Smooth muscle cell (in vitro differentiated cells): ENCODE data around the gene IDE. TPM values are rescaled to one million over a fixed set of nuclear protein-coding genes. Genes with fewer than 3 reads are reported as not detected.
A peak's percentile ranks its signal among the peaks of the same experiment; 100 is the strongest.

Experiments
- DNase-seq: peaks from one replicate; lab custom pipeline; 2025; ENCODE audit not compliant: unreplicated experiment; lab: John Stamatoyannopoulos, UW
- H2AFZ ChIP-seq: fragments of 200-600 bp; sonication (generic); 2 replicates; pipeline ENCODE4 v1.6.0; 2016; ENCODE audit warnings: antibody characterized with exemption, low read depth, mild to moderate bottlenecking
- H3F3A ChIP-seq: fragments of 200-600 bp; sonication (generic); 2 replicates; pipeline ENCODE4 v1.6.0; 2017; ENCODE audit warnings: antibody characterized with exemption, low read depth
- H3K27ac ChIP-seq: fragments of 200-600 bp; sonication (generic); 2 replicates; pipeline ENCODE4 v1.5.1; 2016; ENCODE audit warnings: low read depth, mild to moderate bottlenecking
- H3K27me3 ChIP-seq: fragments of 200-600 bp; sonication (generic); 2 replicates; pipeline ENCODE4 v1.6.1; 2016; ENCODE audit warnings: low read depth, mild to moderate bottlenecking
- H3K36me3 ChIP-seq: fragments of 200-600 bp; sonication (generic); 2 replicates; pipeline ENCODE4 v1.5.1; 2016; ENCODE audit warnings: low read depth
- H3K4me1 ChIP-seq: fragments of 200-600 bp; sonication (generic); 2 replicates; pipeline ENCODE4 v1.5.1; 2016; ENCODE audit warnings: low read depth
- H3K4me2 ChIP-seq: fragments of 200-600 bp; sonication (generic); 2 replicates; pipeline ENCODE4 v1.6.0; 2016; ENCODE audit warnings: mild to moderate bottlenecking
- H3K4me3 ChIP-seq: fragments of 200-600 bp; sonication (generic); 2 replicates; pipeline ENCODE4 v1.5.1; 2016; ENCODE audit warnings: mild to moderate bottlenecking
- H3K79me2 ChIP-seq: fragments of 200-600 bp; sonication (generic); 2 replicates; pipeline ENCODE4 v1.6.0; 2016; ENCODE audit warnings: low read depth, mild to moderate bottlenecking
- H3K9ac ChIP-seq: fragments of 200-600 bp; sonication (generic); 2 replicates; pipeline ENCODE4 v1.6.0; 2016; ENCODE audit warnings: low read depth
- H3K9me3 ChIP-seq: fragments of 200-600 bp; sonication (generic); replicated peaks from 2 replicates; pipeline ENCODE4 v1.5.1; 2016; ENCODE audit warnings: low read depth
- H4K20me1 ChIP-seq: fragments of 200-600 bp; sonication (generic); 2 replicates; pipeline ENCODE4 v1.6.0; 2016; ENCODE audit warnings: low read depth
- WGBS: methylation state at CpG from one replicate; pipeline ENCODE4 v1.1.7; 2016; ENCODE audit warnings: low lambda C conversion rate; 5-methylcytosine and 5-hydroxymethylcytosine counted together
- polyA plus RNA-seq: library from polyadenylated mRNA; unstranded; fragments of >200 nt; fragmentation: Nextera tagmentation; extraction: Ambion mirVana; gene quantifications from 2 replicates; pipeline ENCODE4 v1.2.1, GENCODE V29; 2016
- total RNA-seq: library from RNA; depleted of rRNA; stranded (reverse); fragments of >200 nt; gene quantifications from 2 replicates; pipeline ENCODE4 v1.2.3, GENCODE V29; 2014
- TF ChIP-seq, protein P1 (sequence below): fragments of 200-600 bp; sonication (generic); IDR thresholded peaks from 2 replicates; pipeline ENCODE4 v1.5.1; 2017; ENCODE audit warnings: borderline replicate concordance, mild to moderate bottlenecking, antibody characterized with exemption; ENCODE audit not compliant: insufficient read depth, poor library complexity, severe bottlenecking

Gene IDE
- total and polyA plus RNA-seq, 2 experiments from 2014 or later: 12.8 to 30.6 TPM

DNA sequence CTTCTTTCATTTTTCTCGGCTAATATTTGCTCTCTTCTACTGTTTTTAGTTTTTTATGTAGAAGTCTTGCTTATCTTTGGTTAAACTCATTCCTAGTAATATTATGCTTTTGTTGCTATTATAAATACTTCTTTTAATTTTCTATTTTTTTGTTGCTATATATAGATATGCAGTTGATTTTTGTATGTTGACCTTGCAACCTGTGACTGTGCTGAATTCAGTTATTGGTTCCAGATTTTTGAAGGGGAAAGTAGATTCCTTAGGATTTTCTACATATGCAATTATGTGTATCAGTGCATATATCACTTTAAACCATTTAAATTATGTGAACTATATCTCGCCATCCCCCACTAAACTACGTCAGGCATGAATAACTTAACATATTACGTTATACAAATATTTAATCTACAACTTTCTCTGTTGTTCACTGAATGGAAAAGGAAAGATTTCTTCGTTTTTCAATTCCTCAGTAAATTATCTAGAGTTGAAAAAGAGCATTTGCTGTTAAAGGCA is 71.5 kb downstream of the IDE start:
- Histone ChIP-seq H3K4me1 (peaks cover 10% of the 10 kb centered on the region), H4K20me1 (no peaks in the 10 kb centered on the region), H3K27me3 (no peaks in the 10 kb centered on the region), H3K9ac (no peak overlapping the region), H3F3A (no peaks in the 10 kb centered on the region), H2AFZ (no peak overlapping the region), H3K9me3 (no peaks in the 10 kb centered on the region), H3K79me2 (no peaks in the 10 kb centered on the region), H3K4me3 (no peak overlapping the region), H3K27ac (no peak overlapping the region), H3K4me2 (no peak overlapping the region), H3K36me3 (no peaks in the 10 kb centered on the region)
- TF ChIP-seq, protein P1, sequence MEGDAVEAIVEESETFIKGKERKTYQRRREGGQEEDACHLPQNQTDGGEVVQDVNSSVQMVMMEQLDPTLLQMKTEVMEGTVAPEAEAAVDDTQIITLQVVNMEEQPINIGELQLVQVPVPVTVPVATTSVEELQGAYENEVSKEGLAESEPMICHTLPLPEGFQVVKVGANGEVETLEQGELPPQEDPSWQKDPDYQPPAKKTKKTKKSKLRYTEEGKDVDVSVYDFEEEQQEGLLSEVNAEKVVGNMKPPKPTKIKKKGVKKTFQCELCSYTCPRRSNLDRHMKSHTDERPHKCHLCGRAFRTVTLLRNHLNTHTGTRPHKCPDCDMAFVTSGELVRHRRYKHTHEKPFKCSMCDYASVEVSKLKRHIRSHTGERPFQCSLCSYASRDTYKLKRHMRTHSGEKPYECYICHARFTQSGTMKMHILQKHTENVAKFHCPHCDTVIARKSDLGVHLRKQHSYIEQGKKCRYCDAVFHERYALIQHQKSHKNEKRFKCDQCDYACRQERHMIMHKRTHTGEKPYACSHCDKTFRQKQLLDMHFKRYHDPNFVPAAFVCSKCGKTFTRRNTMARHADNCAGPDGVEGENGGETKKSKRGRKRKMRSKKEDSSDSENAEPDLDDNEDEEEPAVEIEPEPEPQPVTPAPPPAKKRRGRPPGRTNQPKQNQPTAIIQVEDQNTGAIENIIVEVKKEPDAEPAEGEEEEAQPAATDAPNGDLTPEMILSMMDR: no peak
- 97% methylated on average over 5 of the region's 5 CpGs for WGBS
- DNase-seq: no peak

DNA sequence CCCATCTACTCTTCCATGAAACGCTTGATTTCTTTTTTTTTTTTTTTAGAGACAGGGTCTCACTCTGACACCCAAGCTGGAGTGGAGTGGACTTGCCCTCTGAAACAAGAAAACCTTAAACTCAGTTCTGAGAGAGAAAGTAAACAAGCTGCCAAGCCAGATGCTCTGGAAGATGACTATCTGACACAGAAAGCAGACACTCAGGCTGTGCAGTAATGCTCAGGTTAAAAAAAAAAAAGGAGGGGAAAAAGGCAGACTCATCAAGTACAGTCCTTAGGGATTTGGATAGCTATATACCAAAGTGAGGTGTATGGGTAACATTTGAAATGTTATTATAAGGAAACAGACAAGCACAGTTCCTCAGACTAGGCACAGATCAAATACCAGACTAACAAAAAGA is 80.5 kb downstream of the IDE start:
- Histone ChIP-seq H3K36me3 (peaks cover 7% of the 10 kb centered on the region), H3K4me3 (no peak overlapping the region), H3K9me3 (no peaks in the 10 kb centered on the region), H3K9ac (no peak overlapping the region), H4K20me1 (no peaks in the 10 kb centered on the region), H3K27me3 (no peaks in the 10 kb centered on the region), H3F3A (no peaks in the 10 kb centered on the region), H3K4me2 (no peak overlapping the region), H2AFZ (no peak overlapping the region), H3K27ac (no peak overlapping the region), H3K4me1 (no peaks in the 10 kb centered on the region), H3K79me2 (no peaks in the 10 kb centered on the region)
- no peak for DNase-seq
- 77% methylated on average over 1 of the region's 1 CpG for WGBS
- TF ChIP-seq, protein P1: no peak

DNA sequence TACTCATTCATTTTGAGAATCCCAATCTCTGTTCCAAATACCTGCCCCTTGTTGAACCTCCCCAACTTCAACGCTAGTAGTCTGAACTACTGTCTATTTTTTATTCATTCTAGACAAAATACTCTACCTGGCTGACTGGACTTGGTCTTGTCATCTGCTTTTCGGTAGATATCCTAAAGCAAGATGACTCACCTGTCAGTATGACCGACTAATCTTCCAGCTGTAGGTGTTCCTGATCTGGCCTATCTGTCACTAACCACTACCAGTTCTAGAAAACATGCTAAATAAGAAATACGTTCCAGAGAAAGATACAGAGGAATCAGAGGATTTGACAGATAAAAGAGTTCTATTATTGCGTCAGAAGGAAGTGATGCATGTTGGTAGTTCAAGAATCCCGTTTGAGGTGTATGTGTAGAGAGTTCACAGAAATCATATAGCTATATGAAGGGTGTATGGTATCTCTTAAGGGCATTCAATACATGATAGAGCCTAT is 81.1 kb downstream of the IDE start:
- no peak for DNase-seq
- Histone ChIP-seq H3K27me3 (no peaks in the 10 kb centered on the region), H3K9ac (no peak overlapping the region), H3K79me2 (no peaks in the 10 kb centered on the region), H3K4me2 (no peak overlapping the region), H3K4me3 (no peak overlapping the region), H3K4me1 (no peaks in the 10 kb centered on the region), H2AFZ (no peak overlapping the region), H4K20me1 (no peaks in the 10 kb centered on the region), H3F3A (peaks cover 2% of the 10 kb centered on the region), H3K27ac (no peak overlapping the region), H3K9me3 (no peaks in the 10 kb centered on the region), H3K36me3 (peaks cover 7% of the 10 kb centered on the region)
- TF ChIP-seq, protein P1: no peak
- 73% methylated on average over 6 of the region's 6 CpGs for WGBS

DNA sequence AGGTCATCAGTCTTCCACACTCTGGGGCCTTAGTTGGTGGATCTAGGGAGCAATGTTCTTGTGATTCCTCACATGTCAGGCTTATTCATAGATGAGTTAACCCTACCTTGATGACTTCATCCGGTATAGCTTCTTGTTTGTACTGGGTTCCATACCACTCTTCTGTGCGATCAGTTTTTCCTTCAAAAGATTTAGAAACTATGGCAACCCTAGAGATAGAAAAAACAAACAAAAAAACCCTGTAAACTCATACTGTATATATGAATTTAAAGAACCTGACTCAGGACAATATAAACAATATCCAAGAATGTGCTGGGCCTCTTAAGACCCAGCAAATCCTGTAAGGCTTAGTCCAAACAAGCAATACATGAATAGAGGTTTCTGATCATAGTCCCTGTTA is 83.5 kb downstream of the IDE start:
- TF ChIP-seq, protein P1: no peak
- Histone ChIP-seq H3K27me3 (no peaks in the 10 kb centered on the region), H3K79me2 (no peaks in the 10 kb centered on the region), H4K20me1 (no peaks in the 10 kb centered on the region), H3K9me3 (no peaks in the 10 kb centered on the region), H3F3A (peaks cover 11% of the 10 kb centered on the region), H3K27ac (peak overlapping the region; percentile 67), H3K4me1 (no peaks in the 10 kb centered on the region), H3K36me3 (peaks cover 7% of the 10 kb centered on the region), H3K9ac (no peak overlapping the region), H2AFZ (no peak overlapping the region), H3K4me2 (no peak overlapping the region), H3K4me3 (no peak overlapping the region)
- no peak for DNase-seq
- 67% methylated on average over 2 of the region's 2 CpGs for WGBS
